Osteoblast (primary cell): ENCODE data around the gene DYNLRB1. TPM values are rescaled to one million over a fixed set of nuclear protein-coding genes. Genes with fewer than 3 reads are reported as not detected.

Source experiments
- DNase-seq: peaks from one replicate; pipeline ENCODE4 v3.0.0; 2011; ENCODE audit warnings: low spot score, mixed read lengths; ENCODE audit not compliant: insufficient read length; ENCODE audit errors: missing footprints
- H2AFZ ChIP-seq: 2 replicates; pipeline ENCODE4 v1.6.0; 2011; ENCODE audit warnings: mild to moderate bottlenecking, low read length
- H3K27ac ChIP-seq: 2 replicates; pipeline ENCODE4 v1.5.1; 2011; ENCODE audit warnings: mild to moderate bottlenecking, low read depth, low read length, moderate library complexity
- H3K27me3 ChIP-seq: 2 replicates; pipeline ENCODE4 v1.6.0; 2012; ENCODE audit warnings: mild to moderate bottlenecking, control low read depth, inconsistent platforms, low read length, moderate library complexity; ENCODE audit not compliant: insufficient read depth
- H3K36me3 ChIP-seq: 2 replicates; pipeline ENCODE4 v1.5.1; 2011; ENCODE audit warnings: mild to moderate bottlenecking, low read length, control low read depth, moderate library complexity; ENCODE audit not compliant: insufficient read depth
- H3K4me1 ChIP-seq: 2 replicates; pipeline ENCODE4 v1.5.1; 2011; ENCODE audit warnings: mild to moderate bottlenecking, low read length, control low read depth, moderate library complexity; ENCODE audit not compliant: insufficient read depth
- H3K4me2 ChIP-seq: 2 replicates; pipeline ENCODE4 v1.6.0; 2011; ENCODE audit warnings: mild to moderate bottlenecking, low read length; ENCODE audit not compliant: insufficient read depth
- H3K4me3 ChIP-seq: fragments of 200-600 bp; sonication (generic); 3 replicates; pipeline ENCODE4 v1.5.1; 2012; ENCODE audit warnings: mild to moderate bottlenecking, low read length, inconsistent platforms; ENCODE audit not compliant: insufficient read depth
- H3K79me2 ChIP-seq: 2 replicates; pipeline ENCODE4 v1.6.0; 2012; ENCODE audit warnings: mild to moderate bottlenecking, low read length, control low read depth, inconsistent platforms; ENCODE audit not compliant: insufficient read depth
- H3K9me3 ChIP-seq: 2 replicates; pipeline ENCODE4 v1.5.1; 2011; ENCODE audit warnings: low read depth, low read length, control low read depth
- H4K20me1 ChIP-seq: 2 replicates; pipeline ENCODE4 v1.6.0; 2012; ENCODE audit warnings: mild to moderate bottlenecking, low read length, control low read depth; ENCODE audit not compliant: insufficient read depth
- CTCF ChIP-seq: IDR thresholded peaks from 2 replicates; pipeline ENCODE4 v1.5.1; 2011; ENCODE audit warnings: mild to moderate bottlenecking, low read depth, low read length, moderate library complexity; ENCODE audit errors: extremely low read depth
- total RNA-seq: library from RNA; depleted of rRNA; stranded (reverse); fragments of >200 nt; gene quantifications from 2 replicates; pipeline ENCODE4 v1.2.3, GENCODE V29; 2012

Gene DYNLRB1
- total RNA-seq, 1 donor: 51.0 TPM

- H3K4me3 ChIP-seq: no peak overlapping the region
- DNase-seq: peak; percentile 84
- no peak overlapping the region for H3K27ac ChIP-seq
- no peak overlapping the region for H3K4me2 ChIP-seq
- peaks cover 3% of the 10 kb centered on the region for H3K36me3 ChIP-seq
- H4K20me1 ChIP-seq: no peaks in the 10 kb centered on the region
- no peaks in the 10 kb centered on the region for H3K79me2 ChIP-seq
- H3K9me3 ChIP-seq: no peaks in the 10 kb centered on the region
- H2AFZ ChIP-seq: no peak overlapping the region
- no peak for TF ChIP-seq CTCF
- H3K27me3 ChIP-seq: no peaks in the 10 kb centered on the region
- peaks cover 2% of the 10 kb centered on the region for H3K4me1 ChIP-seq
Observed at GRCh38 chr20:34570859-34571306, 54.7 kb downstream of the DYNLRB1 start.

GRCh38 chr20:34571753-34572152 is 55.5 kb downstream of the DYNLRB1 start:
- peaks cover 2% of the 10 kb centered on the region for H3K4me1 ChIP-seq
- H3K9me3 ChIP-seq: no peaks in the 10 kb centered on the region
- no peak overlapping the region for H2AFZ ChIP-seq
- no peaks in the 10 kb centered on the region for H3K27me3 ChIP-seq
- no peaks in the 10 kb centered on the region for H3K79me2 ChIP-seq
- H3K36me3 ChIP-seq: peaks cover 3% of the 10 kb centered on the region
- TF ChIP-seq CTCF: no peak
- no peak overlapping the region for H3K4me2 ChIP-seq
- no peak overlapping the region for H3K4me3 ChIP-seq
- DNase-seq: no peak
- H3K27ac ChIP-seq: no peak overlapping the region
- H4K20me1 ChIP-seq: no peaks in the 10 kb centered on the region

- Histone ChIP-seq H2AFZ (no peak overlapping the region), H4K20me1 (no peaks in the 10 kb centered on the region), H3K9me3 (no peaks in the 10 kb centered on the region), H3K36me3 (peaks cover 3% of the 10 kb centered on the region), H3K79me2 (no peaks in the 10 kb centered on the region), H3K4me1 (peaks cover 10% of the 10 kb centered on the region), H3K27me3 (no peaks in the 10 kb centered on the region), H3K4me2 (no peak overlapping the region), H3K4me3 (no peak overlapping the region), H3K27ac (no peak overlapping the region)
- TF ChIP-seq CTCF: no peak
- no peak for DNase-seq
Observed at GRCh38 chr20:34573541-34574300, 57.5 kb downstream of the DYNLRB1 start.

GRCh38 chr20:34574426-34574825 is 58.2 kb downstream of the DYNLRB1 start:
- no peak for TF ChIP-seq CTCF
- no peaks in the 10 kb centered on the region for H4K20me1 ChIP-seq
- H3K4me2 ChIP-seq: no peak overlapping the region

More at GRCh38 chr20:34574426-34574825, 58.2 kb downstream of the DYNLRB1 start:
- peaks cover 3% of the 10 kb centered on the region for H3K36me3 ChIP-seq
- H3K4me1 ChIP-seq: peaks cover 15% of the 10 kb centered on the region
- no peak overlapping the region for H3K4me3 ChIP-seq
- DNase-seq: no peak
- no peak overlapping the region for H2AFZ ChIP-seq
- H3K27me3 ChIP-seq: no peaks in the 10 kb centered on the region
- H3K79me2 ChIP-seq: no peaks in the 10 kb centered on the region
- H3K9me3 ChIP-seq: no peaks in the 10 kb centered on the region
- H3K27ac ChIP-seq: no peak overlapping the region
